ENCODE data around the gene CD3G.

The CD3G gene

DNA sequence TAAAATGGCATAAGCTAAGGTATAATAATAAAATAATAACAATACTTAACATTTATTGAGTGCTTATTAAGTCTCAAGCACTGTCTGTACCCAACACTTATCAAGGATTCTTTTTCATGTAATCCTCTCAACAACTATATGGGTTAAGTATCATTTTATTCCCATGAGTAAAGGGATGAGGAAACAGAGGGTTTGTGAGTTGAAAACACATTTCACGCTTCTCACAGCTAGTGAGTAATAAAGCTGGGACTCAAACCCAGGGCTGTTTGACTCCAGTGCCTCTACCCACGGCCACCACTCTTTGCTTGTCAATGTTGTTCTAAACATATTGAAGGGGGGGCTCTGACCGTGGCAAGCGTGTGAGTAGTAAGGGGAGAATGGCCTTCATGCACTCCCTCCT is 30.9 kb upstream of the CD3G start:
- H3K4me3 ChIP-seq (ENCODE audit: low read depth, low read length): no peak overlapping the region
- no peak for DNase-seq (ENCODE audit: low read depth)
- no peak for TF ChIP-seq CTCF (IDR thresholded peaks at IDR 0.05; ENCODE audit: insufficient read depth, low read depth, low read length, missing control alignments)

- DNase-seq (ENCODE audit: low read depth): no peak
- no peak for TF ChIP-seq CTCF (IDR thresholded peaks at IDR 0.05; ENCODE audit: insufficient read depth, low read depth, low read length, missing control alignments)
- H3K4me3 ChIP-seq (ENCODE audit: low read depth, low read length): no peak overlapping the region
Observed at GRCh38 chr11:118314988-118315411, 29.1 kb upstream of the CD3G start.

- no peak for TF ChIP-seq CTCF (IDR thresholded peaks at IDR 0.05; ENCODE audit: insufficient read depth, low read depth, low read length, missing control alignments)
- H3K4me3 ChIP-seq (ENCODE audit: low read depth, low read length): no peak overlapping the region
- no peak for DNase-seq (ENCODE audit: low read depth)
Observed at GRCh38 chr11:118318124-118318523, 26.0 kb upstream of the CD3G start.

GRCh38 chr11:118318581-118319336 is 25.4 kb upstream of the CD3G start:
- TF ChIP-seq CTCF (IDR thresholded peaks at IDR 0.05; ENCODE audit: insufficient read depth, low read depth, low read length, missing control alignments): no peak
- H3K4me3 ChIP-seq (ENCODE audit: low read depth, low read length): no peak overlapping the region
- DNase-seq (ENCODE audit: low read depth): no peak

DNA sequence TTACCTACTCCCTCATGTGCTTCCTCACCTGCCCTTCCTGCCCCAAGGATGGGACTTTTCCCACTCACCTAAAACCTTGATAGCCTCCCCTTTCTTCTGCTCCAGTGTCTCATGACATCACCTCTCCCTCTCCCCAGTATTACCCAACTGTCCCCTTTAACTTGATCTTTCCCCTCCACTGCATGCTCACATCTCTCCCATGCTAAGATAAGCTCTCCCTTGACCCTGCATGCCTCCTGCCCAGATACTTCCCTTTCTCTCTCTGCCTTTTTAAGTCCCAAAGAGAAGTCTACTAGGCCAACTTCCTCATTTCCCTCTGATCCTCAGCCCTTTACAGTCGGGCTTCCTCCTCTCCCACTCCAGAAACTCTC is 24.8 kb upstream of the CD3G start:
- DNase-seq (ENCODE audit: low read depth): no peak
- no peak overlapping the region for H3K4me3 ChIP-seq (ENCODE audit: low read depth, low read length)
- no peak for TF ChIP-seq CTCF (IDR thresholded peaks at IDR 0.05; ENCODE audit: insufficient read depth, low read depth, low read length, missing control alignments)

GRCh38 chr11:118320515-118320914 is 23.6 kb upstream of the CD3G start:
- no peak for DNase-seq (ENCODE audit: low read depth)
- no peak overlapping the region for H3K4me3 ChIP-seq (ENCODE audit: low read depth, low read length)
- TF ChIP-seq CTCF (IDR thresholded peaks at IDR 0.05; ENCODE audit: insufficient read depth, low read depth, low read length, missing control alignments): no peak

All from GM12865 (cell line).